HG02840 (cell line): ENCODE results near the gene ZNF850.
"Not testable (repeated sequence)": the region's sequence is repeated elsewhere in the genome, so short reads cannot be mapped to it uniquely, and the experiment has no call there.

Experiments used
- ATAC-seq: cut with Tn5 transposase; IDR thresholded peaks from one replicate; pipeline ENCODE4 v1.9.1; 2021; ENCODE audit warnings: mild to moderate bottlenecking, moderate library complexity, moderate number of reproducible peaks; ENCODE audit not compliant: unreplicated experiment, low FRiP score

Gene ZNF850

GRCh38 chr19:36772311-36773222 lies at the start of gene ZNF850:
TSS of gene ZNF850 (minus strand) at chr19:36772807. CDS start at chr19:36762606, 10,201 bp downstream.
- ATAC-seq = peak; percentile 92

DNA sequence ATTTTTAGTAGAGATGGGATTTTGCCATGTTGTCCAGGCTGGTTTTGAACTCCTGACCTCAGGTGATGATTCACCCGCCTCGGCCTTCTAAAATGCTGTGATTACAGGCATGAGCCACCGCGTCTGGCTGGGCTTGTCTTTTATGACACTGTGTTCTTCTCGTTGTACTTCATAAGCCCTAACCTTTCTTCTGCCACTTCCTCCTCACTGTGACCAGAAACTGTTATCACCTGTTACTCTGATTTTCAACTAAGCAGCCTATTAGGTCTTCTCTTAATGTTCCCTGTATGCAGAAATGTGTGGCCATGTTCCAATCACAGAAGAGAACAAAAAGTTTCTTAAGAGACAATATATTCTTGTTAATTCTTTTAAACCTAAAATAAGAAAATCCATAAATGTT lies 49.2 kb upstream of the ZNF850 start:
- no peak for ATAC-seq

GRCh38 chr19:36819130-36819630 lies 46.6 kb upstream of the ZNF850 start:
- ATAC-seq = no peak

GRCh38 chr19:36807029-36807428 lies 34.4 kb upstream of the ZNF850 start:
- no peak for ATAC-seq

GRCh38 chr19:36805364-36805763 lies 32.8 kb upstream of the ZNF850 start:
- ATAC-seq = no peak

DNA sequence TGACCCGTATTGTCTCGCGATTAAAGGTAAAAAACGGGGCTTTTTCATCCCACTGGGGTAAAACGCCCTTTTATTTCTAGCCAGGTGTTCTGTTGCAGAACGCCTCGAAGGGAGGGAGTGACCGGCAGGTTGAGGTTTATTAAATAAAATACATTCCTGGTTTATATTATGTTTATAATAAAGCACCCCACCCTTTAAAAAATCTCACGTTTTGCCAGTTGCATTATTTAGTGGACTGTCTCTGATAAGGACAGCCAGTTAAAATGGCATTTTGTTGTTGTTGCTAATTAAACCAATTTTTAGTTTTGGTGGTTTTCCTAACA lies 25.1 kb upstream of the ZNF850 start:
- ATAC-seq = no peak

GRCh38 chr19:36796714-36796992 lies 24.0 kb upstream of the ZNF850 start:
- no peak for ATAC-seq

DNA sequence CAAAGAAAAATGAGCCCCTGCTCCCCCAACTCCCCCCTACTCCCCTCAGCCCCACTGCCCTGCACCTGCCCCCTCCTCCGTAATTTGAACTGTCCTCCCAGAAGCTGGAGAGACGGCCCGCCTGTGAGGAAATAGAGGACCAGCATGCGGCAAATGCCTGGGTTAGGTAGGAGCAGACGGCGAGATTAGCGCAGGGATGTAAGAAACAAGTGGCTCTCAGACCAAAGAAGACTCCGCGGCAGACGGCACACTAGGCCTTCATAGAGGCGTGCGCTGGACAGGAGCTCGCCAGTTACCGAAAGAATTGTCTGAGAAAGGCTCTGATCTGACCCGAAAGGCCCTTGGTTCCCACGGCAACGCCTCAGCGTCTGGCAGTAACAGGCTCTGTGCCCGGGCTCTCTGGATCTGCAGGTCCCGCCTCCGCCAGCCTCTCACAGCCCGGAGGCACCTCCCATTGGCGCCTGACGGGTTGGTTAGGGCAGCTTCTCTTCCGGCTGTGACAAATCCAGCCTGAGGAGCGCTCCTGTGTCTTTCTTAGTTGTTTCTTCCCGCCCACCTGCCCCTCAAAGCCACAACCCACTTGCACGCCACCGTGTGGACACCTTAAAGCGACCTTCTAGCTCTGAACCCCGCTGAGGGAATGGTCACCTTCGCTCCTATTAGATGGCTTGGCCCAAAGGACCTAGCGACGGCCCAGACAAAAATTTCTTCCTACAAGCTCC lies 19.0 kb upstream of the ZNF850 start:
- not testable (repeated sequence) for ATAC-seq

DNA sequence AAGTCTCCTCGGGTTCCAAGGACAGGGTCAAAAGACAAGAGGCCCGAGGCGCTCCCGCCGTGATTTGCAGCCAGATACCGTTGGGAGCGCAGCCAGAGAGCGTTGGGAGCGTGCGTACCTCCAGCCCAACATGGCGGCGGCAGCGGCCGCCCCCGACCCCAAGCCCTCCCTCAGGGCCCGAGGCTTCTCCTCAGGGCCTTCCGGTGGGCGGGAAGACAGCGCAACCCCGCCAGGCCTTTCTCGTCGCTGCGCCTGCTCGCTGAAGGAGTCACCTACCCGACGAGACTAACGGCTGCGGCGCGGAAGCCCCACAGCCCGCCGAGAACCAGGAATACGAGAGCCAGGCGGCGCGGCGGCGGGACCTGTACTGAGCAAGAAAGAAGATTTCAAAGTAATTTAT lies 3.2 kb upstream of the ZNF850 start:
- ATAC-seq = no peak

DNA sequence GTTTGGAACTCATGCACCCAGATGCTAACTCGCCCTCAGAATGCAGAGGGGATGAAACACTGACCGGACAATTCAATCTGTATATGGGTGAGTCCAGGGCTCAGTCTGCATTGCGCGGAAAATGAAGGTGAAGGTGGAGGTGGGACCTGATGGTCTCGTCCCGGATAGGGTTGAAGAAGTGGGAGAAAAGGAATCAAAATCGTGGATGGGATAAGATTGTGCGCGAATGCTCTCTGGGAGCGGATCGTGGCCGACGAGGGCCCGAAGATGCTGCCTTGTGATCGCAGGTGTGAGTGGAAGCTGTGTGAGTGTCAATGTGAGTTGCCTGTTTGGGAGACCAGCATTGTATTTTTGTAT lies 594 bp upstream of the ZNF850 start:
- ATAC-seq = no peak

- no peak for ATAC-seq
These were observed 1.1 kb downstream of the ZNF850 start for GRCh38 chr19:36771261-36772231.

DNA sequence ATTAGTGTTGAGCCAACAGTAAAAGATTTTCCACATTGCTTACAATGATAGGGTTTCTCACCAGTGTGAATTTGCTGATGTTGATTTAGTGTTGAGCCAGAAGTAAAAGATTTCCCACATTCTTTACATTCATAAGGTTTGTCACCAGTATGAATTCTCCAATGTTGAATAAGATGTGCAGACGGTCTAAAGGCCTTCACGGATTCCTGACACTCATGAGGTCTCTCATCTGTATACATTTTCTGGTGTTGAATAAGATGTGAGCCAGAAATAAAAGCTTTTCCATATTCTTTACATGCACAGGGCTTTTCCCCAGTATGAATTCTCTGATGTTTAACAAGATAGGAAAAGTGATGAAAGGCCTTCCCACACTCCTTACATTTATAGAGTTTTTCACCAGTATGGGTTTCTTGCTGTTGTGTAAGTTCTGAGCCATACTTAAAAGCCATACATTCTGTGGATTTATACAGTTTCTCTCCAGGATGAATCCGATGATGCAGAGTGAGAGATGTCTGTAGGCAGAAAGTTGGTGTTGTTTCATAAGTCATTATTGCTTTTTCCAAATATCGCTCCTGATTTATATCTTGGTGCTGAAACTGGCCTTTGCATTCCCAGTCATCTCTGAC lies 22.4 kb downstream of the ZNF850 start:
- no peak for ATAC-seq

DNA sequence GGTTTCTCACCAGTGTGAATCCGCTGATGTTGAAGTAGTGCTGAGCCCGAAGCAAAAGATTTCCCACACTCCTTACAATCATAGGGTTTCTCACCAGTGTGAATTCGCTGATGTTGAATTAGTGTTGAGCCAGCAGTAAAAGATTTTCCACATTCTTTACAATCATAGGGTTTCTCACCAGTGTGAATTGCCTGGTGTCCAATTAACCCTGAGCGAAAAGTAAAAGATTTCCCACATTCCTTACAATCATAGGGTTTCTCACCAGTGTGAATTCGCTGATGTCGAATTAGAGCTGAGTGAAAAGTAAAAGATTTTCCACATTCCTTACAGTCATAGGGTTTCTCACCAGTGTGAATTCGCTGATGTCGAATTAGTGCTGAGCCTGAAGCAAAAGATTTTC lies 23.0 kb downstream of the ZNF850 start:
- not testable (repeated sequence) for ATAC-seq

DNA sequence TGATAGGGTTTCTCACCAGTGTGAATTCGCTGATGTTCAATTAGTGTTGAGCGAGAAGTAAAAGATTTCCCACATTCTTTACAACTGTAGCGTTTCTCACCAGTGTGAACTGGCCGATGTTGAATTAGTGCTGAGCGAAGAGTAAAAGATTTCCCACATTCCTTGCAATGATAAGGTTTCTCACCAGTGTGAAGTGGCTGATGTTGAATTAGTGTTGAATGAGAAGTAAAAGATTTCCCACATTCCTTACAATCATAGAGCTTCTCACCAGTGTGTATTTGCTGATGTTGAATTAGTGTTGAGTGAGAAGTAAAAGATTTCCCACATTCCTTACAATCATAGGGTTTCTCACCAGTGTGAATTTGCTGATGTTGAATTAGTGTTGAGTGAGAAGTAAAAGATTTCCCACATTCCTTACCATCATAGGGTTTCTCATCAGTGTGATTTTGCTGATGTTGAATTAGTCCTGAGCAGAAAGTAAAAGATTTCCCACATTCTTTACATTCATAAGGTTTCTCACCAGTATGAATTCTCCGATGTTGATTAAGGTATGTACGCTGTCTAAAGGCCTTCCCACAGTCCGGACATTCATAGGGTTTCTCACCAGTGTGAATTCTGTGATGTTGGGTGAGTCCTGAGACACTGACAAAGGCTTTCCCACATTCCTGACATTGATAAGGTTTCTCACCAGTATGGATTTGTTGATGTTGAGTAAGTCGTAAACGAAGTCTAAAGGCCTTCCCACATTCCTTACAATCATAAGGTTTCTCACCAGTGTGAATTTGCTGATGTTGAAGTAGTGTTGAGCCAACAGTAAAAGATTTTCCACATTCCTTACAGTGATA lies 24.0 kb downstream of the ZNF850 start:
- ATAC-seq = no peak

DNA sequence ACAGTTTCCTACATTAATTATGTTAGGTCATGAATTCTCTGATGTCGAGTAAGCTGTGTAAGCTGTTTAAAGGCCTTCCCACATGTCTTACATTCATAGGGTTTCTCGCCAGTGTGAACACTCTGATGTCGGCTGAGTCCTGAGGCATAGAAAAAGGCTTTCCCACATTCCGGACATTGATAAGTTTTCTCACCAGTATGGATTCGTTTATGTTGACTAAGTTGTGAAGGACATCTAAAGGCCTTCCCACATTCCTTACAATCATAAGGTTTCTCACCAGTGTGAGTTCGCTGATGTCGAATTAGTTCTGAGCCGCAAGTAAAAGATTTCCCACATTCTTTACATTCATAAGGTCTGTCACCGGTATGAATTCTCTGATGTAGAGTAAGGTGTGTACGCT lies 24.9 kb downstream of the ZNF850 start:
- no peak for ATAC-seq

GRCh38 chr19:36745870-36746269 lies 26.7 kb downstream of the ZNF850 start:
- no peak for ATAC-seq

- not testable (repeated sequence) for ATAC-seq
These were observed 36.4 kb downstream of the ZNF850 start for GRCh38 chr19:36736166-36736565.

- no peak for ATAC-seq
These were observed 52.7 kb downstream of the ZNF850 start for GRCh38 chr19:36719687-36720556.
